Right lobe of liver (tissue), 6 donors: ENCODE data around the gene SLC2A4RG. TPM values are rescaled to one million over a fixed set of nuclear protein-coding genes. Genes with fewer than 3 reads are reported as not detected.

ENCODE experiments used
- ATAC-seq, 4 donors: fragments of 200-7000 bp; cut with Tn5 transposase; one replicate each; pipeline ENCODE4 v1.9.1; 2020; ENCODE audit warnings: mild to moderate bottlenecking in 4 of 4, moderate library complexity in 4 of 4
- DNase-seq, 3 donors: peaks; one replicate each; pipeline ENCODE4 v3.0.0-alpha.2; 2020
- H3K27ac ChIP-seq, 3 donors: fragments of 200-600 bp; one replicate each; pipeline ENCODE4 v1.8.0; 2022
- H3K27me3 ChIP-seq, 2 donors: fragments of 200-600 bp; one replicate each; pipeline ENCODE4 v1.8.0; 2022
- H3K36me3 ChIP-seq, 4 donors: fragments of 200-600 bp; sonication (generic) in 1 of 4; one replicate each; pipeline versions ENCODE4 v1.5.1 to v1.8.0; 2017 to 2022; ENCODE audit warnings: control low read depth in 1 of 4
- H3K4me1 ChIP-seq, 4 donors: fragments of 200-600 bp; sonication (generic) in 1 of 4; one replicate each; pipeline versions ENCODE4 v1.5.1 to v1.8.0; 2017 to 2022; ENCODE audit warnings: control low read depth in 1 of 4
- H3K4me3 ChIP-seq, 3 donors: fragments of 200-600 bp; one replicate each; pipeline ENCODE4 v1.8.0; 2022
- H3K9me3 ChIP-seq, 4 donors: fragments of 200-600 bp; sonication (generic) in 1 of 4; one replicate each; pipeline versions ENCODE4 v1.5.1 to v1.8.0; 2017 to 2022; ENCODE audit warnings: control low read depth in 1 of 4
- CTCF ChIP-seq, 4 donors: fragments of 200-600 bp in 3 of 4; fragments of 450-650 bp in 1 of 4; IDR thresholded peaks; one replicate each; pipeline versions ENCODE4 v1.5.1 to v1.8.0; 2016 to 2022; ENCODE audit warnings: antibody characterized with exemption in 4 of 4, mild to moderate bottlenecking in 2 of 4
- POLR2A ChIP-seq: fragments of 450-650 bp; IDR thresholded peaks from one replicate; pipeline ENCODE4 v1.6.1; 2017; ENCODE audit warnings: antibody characterized with exemption, mild to moderate bottlenecking
- WGBS: methylation state at CpG from one replicate; pipeline ENCODE4 v1.1.6; 2018; ENCODE audit warnings: low coverage, low lambda C conversion rate; ENCODE audit not compliant: insufficient coverage; ENCODE audit errors: missing lambda C conversion rate; 5-methylcytosine and 5-hydroxymethylcytosine counted together
- intact Hi-C, 2 donors: fragments of 100-400 bp; cut with DNase I; formaldehyde crosslinking; loops; one replicate each; pipeline versions ENCODE4 v1.11.2 to v1.14.1; 2022
- total RNA-seq, 6 experiments: library from RNA; depleted of rRNA in 2 of 6; stranded (reverse); fragments of >200 nt in 2 of 6; fragmentation: NEBNext Ultra II Directional in 3 of 6; extraction: Animal tissue kit (Norgen Biotek cat#: 25700) in 3 of 6; gene quantifications; one replicate each; pipeline versions ENCODE4 v1.1.0 to v1.2.4, GENCODE V29; 2016 to 2023
- donor health status: DM: no; HTN: yes; CAD: no.
- donor health status: DM: no; HTN: no; CAD: no.
- donor health status: DM: no; HTN: no; CAD: no.
- donor health status: DM: no; HTN: yes; CAD: no.
- donor health status: DM: no; HTN: yes; CAD: no.

SLC2A4RG gene
- total RNA-seq, 6 experiments from 2014 or later, result 36.0 to 180 (median 73.8) TPM

GRCh38 chr20:63742381-63743024 is 2.9 kb downstream of the SLC2A4RG start:
- H3K4me1 ChIP-seq, result peaks cover 0 to 28% (median 12%) of the 10 kb centered on the region in 4 donors
- DNase-seq, result peak; percentile 20 to 59 (median 51)
- H3K27me3 ChIP-seq, result no peaks in the 10 kb centered on the region
- no peak for ATAC-seq
- TF ChIP-seq POLR2A, result no peak
- no peak for TF ChIP-seq CTCF (IDR thresholded peaks at IDR 0.05)
- intact Hi-C loops, result no loop called here
- peak overlapping the region in 1 of 3 donors; percentile 85 for H3K4me3 ChIP-seq
- WGBS, result 36% methylated on average over 3 of the region's 37 CpGs
- peak overlapping the region in 1 of 3 donors; percentile 37 for H3K27ac ChIP-seq
- H3K9me3 ChIP-seq, result no peaks in the 10 kb centered on the region
- H3K36me3 ChIP-seq, result peaks cover 0 to 14% (median 7%) of the 10 kb centered on the region in 4 donors

GRCh38 chr20:63743210-63743970 is 3.8 kb downstream of the SLC2A4RG start:
- peak overlapping the region in 1 of 3 donors; percentile 85 for H3K4me3 ChIP-seq
- H3K9me3 ChIP-seq, result no peaks in the 10 kb centered on the region
- ATAC-seq (no peak), DNase-seq (peak in 1 of 3 donors; percentile 45)
- H3K4me1 ChIP-seq, result peaks cover 0 to 28% (median 12%) of the 10 kb centered on the region in 4 donors
- no peaks in the 10 kb centered on the region for H3K27me3 ChIP-seq
- 42% methylated on average over 19 of the region's 31 CpGs for WGBS
- peak overlapping the region in 1 of 3 donors; percentile 37 for H3K27ac ChIP-seq
- TF ChIP-seq POLR2A, result no peak
- TF ChIP-seq CTCF (IDR thresholded peaks at IDR 0.05), result no peak
- intact Hi-C loops, result no loop called here
- H3K36me3 ChIP-seq, result peaks cover 0 to 14% (median 7%) of the 10 kb centered on the region in 4 donors

GRCh38 chr20:63744158-63744557 is 4.6 kb downstream of the SLC2A4RG start:
- intact Hi-C loops, result no loop called here
- H3K27me3 ChIP-seq, result no peaks in the 10 kb centered on the region
- peaks cover 0 to 14% (median 7%) of the 10 kb centered on the region in 4 donors for H3K36me3 ChIP-seq
- no peak for DNase-seq
- no peak overlapping the region for H3K4me3 ChIP-seq
- ATAC-seq, result no peak
- TF ChIP-seq CTCF (IDR thresholded peaks at IDR 0.05), result no peak
- TF ChIP-seq POLR2A, result no peak
- 55% methylated on average over 4 of the region's 4 CpGs for WGBS
- no peaks in the 10 kb centered on the region for H3K9me3 ChIP-seq
- H3K27ac ChIP-seq, result no peak overlapping the region
- peaks cover 0 to 28% (median 12%) of the 10 kb centered on the region in 4 donors for H3K4me1 ChIP-seq

GRCh38 chr20:63744574-63745423 is 5.2 kb downstream of the SLC2A4RG start:
- DNase-seq, result peak in 1 of 3 donors; percentile 58
- 50% methylated on average over 13 of the region's 25 CpGs for WGBS
- intact Hi-C loops, result no loop called here
- Histone ChIP-seq H3K27me3 (no peaks in the 10 kb centered on the region), H3K4me1 (peaks cover 0 to 28% (median 12%) of the 10 kb centered on the region in 4 donors), H3K36me3 (peaks cover 0 to 14% (median 7%) of the 10 kb centered on the region in 4 donors), H3K4me3 (no peak overlapping the region), H3K9me3 (no peaks in the 10 kb centered on the region), H3K27ac (no peak overlapping the region)
- ATAC-seq, result no peak
- TF ChIP-seq POLR2A (no peak), CTCF (IDR thresholded peaks at IDR 0.05) (no peak)
